ENCODE data around the gene PPOX.

Gene PPOX

DNA sequence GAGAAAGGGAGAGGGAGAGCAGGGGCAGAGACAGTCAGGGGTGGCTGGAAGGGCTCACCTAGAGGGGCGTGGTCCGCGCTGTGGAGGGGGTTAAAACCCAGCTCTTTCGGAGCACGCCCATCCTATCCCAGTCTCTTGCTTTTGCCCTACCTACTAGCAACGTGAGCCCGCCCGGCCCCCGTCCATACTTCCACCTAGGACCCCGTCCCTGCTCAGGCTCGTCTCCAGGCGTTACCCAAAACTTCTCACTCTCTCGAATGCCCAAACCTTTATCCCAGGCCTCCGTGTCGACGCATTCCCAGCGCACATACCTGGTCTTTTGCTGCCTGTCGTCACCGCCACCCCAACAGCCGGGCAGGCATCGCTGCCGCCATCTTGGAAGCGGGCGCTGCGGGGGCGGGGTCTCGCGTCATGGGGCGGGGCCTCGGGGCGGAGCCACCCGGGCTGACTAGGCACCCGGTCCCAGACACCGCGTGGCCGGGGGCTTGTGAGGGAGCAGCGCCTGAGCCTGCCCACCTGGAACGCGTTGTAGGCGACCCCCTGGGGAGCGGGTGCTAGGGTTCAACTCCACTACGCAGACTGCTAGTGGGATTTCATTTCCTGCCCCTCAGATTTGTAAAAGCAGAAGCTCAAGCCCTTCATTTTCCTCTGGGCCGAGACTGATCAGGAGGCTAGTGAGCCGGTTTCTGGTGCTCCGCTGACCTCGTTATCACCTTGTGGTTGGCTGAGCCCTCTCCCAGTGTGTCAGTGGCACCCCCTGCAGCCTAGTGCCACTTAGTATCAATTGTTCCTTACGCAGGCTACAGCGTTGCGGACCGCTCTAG lies 11.1 kb downstream of the PPOX start, which contains the start of gene B4GALT3:
Gene B4GALT3, minus strand, starts transcription at position 396 of the 824 bp plus-strand sequence. CDS start 1,447 bp downstream, outside the sequence.
- Mint-ChIP-seq H3K36me3 (ENCODE audit: low read depth) (peaks cover 29% of the 10 kb centered on the region), H3K27ac (peak within 1 kb of the TSS; percentile 95), H3K27me3 (ENCODE audit: low read depth) (no peaks in the 10 kb centered on the region), H3K9me3 (no peaks in the 10 kb centered on the region), H3K4me1 (ENCODE audit: low read depth) (peaks cover 59% of the 10 kb centered on the region), H3K4me3 (peak within 1 kb of the TSS; percentile 95)

DNA sequence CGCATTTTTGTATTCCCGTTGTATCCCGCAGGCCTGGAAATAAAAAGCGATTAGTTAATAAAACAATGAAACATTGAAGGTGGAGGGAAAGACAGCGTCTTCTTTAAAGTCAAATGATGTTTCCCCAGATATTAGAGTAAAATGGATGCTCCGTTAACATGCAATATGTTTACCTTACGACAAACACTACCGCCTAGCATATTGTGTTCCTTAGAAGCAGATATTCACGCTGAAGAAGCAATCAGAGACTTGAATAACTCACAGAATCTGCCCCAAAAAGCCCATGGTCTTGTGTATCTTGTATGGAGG lies 11.7 kb downstream of the PPOX start:
- Mint-ChIP-seq H3K27ac (peak overlapping the region; percentile 95), H3K9me3 (no peaks in the 10 kb centered on the region), H3K27me3 (ENCODE audit: low read depth) (no peaks in the 10 kb centered on the region), H3K36me3 (ENCODE audit: low read depth) (peaks cover 25% of the 10 kb centered on the region), H3K4me1 (ENCODE audit: low read depth) (peaks cover 65% of the 10 kb centered on the region), H3K4me3 (peak overlapping the region; percentile 95)

DNA sequence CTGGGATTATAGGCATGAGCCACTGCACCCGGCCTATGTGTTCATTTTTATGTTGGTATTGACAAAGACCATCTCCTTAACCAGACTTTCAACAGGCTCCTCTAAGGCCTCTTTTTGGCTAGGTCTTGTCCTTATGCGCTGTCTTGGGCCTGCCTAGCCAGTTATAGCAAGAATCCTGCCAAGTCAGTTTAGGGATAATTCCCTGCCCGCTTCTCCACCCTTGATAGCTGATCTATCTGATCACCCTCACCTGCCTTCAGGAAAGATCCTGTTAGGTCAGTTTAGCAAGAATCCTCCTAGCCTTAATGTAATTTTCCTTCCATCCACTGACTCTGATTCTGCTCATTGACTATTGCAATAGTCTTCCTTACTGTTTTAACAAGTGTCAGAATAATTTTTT lies 13.5 kb downstream of the PPOX start:
- Mint-ChIP-seq H3K36me3 (ENCODE audit: low read depth) (peaks cover 18% of the 10 kb centered on the region), H3K4me1 (ENCODE audit: low read depth) (peaks cover 70% of the 10 kb centered on the region), H3K9me3 (no peaks in the 10 kb centered on the region), H3K27me3 (ENCODE audit: low read depth) (no peaks in the 10 kb centered on the region), H3K4me3 (no peak overlapping the region), H3K27ac (peak overlapping the region; percentile 86)

DNA sequence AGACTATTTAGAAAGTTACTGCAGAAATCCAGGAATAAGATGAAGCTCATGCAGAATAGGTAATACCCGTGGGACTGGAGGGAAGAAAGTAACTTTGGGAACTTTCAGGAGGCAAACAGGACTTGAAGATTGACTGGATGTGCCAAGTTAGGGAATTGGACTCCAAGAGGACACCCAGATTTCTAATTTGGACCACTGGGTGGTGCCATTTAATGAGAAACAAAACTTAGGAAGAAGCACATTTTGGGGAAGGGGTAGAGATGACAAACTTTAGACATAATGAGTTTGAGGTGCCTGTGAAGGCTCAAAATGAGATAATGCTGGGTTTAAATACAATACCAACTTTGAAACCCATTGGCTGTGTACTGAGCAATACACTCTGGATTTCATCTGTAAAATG lies 14.4 kb downstream of the PPOX start:
- Mint-ChIP-seq H3K4me3 (no peak overlapping the region), H3K9me3 (no peaks in the 10 kb centered on the region), H3K27ac (peak overlapping the region; percentile 86), H3K27me3 (ENCODE audit: low read depth) (no peaks in the 10 kb centered on the region), H3K4me1 (ENCODE audit: low read depth) (peaks cover 69% of the 10 kb centered on the region), H3K36me3 (ENCODE audit: low read depth) (peaks cover 13% of the 10 kb centered on the region)

DNA sequence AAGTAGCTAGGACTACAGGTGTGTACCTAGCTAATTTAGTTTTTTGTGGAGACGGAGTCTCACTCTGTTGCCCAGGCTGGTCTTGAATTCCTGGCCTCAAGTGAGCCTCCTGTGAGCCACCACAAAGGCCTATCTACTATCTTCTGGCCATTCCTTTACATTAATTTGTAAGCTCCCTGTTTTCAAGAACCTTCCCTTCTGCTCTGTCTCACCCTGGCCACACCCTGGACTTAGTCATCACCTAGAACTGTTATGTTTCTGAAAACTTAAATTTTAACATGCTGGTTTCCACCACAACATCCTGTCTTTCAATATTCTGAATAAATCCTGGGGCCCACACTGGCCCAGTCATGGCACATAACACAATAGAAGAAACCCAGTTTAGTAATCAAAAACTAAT lies 16.0 kb downstream of the PPOX start:
- Mint-ChIP-seq H3K9me3 (no peaks in the 10 kb centered on the region), H3K36me3 (ENCODE audit: low read depth) (peaks cover 6% of the 10 kb centered on the region), H3K27ac (peak overlapping the region; percentile 95), H3K4me3 (peak overlapping the region; percentile 61), H3K4me1 (ENCODE audit: low read depth) (peaks cover 68% of the 10 kb centered on the region), H3K27me3 (ENCODE audit: low read depth) (no peaks in the 10 kb centered on the region)

DNA sequence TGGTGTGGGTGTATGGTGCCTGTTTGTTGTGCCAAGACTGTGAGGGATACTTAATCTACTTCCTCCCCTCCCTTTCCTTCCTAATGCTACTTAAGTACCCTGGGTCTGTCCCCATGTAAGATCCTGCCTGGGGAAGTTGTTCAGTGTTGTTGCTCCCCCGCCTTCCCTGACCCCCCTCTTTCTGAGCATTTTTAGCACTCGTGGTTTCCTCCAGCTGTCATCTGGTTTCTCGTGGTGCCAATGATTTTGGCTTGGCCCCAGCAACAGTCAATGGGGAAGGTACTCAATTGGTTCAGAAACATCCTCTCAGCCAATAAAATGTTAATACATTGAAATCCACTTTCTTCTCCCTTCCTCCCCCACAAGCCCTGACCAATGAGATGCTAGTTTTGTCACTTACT lies 19.1 kb downstream of the PPOX start:
- Mint-ChIP-seq H3K9me3 (no peaks in the 10 kb centered on the region), H3K36me3 (ENCODE audit: low read depth) (peaks cover 7% of the 10 kb centered on the region)

DNA sequence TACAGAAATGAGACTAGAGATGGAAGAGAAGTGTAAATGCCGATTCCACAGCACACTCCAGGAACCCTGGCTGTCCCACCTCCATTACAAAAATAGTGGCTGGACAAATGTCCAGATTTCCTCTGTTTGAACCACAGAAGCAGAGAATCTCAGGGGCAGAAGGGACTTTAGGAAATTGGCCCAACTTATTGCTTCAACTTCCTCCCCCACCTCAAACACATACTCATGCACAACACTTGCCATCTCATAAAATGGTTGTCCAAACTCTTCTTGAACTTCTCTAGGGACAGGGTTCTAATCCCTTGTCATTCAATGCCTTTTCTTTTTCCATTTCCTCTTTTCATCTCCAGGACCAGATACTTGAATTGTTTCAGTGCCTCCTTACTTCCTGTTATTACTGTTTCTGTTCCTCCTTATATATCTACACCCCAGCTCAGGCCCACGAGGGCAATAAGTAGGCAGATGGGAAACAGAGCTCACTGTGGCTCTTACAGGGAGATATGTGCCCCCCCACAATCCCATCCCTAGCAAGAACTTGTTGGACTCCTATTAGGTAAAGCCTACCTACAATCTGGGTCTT lies 19.6 kb downstream of the PPOX start:
- Mint-ChIP-seq H3K9me3 (no peaks in the 10 kb centered on the region), H3K27ac (peak overlapping the region; percentile 94), H3K36me3 (ENCODE audit: low read depth) (peaks cover 5% of the 10 kb centered on the region), H3K4me3 (peak overlapping the region; percentile 68), H3K4me1 (ENCODE audit: low read depth) (peaks cover 64% of the 10 kb centered on the region), H3K27me3 (ENCODE audit: low read depth) (no peaks in the 10 kb centered on the region)

More for the DNA sequence above, 19.1 kb downstream of the PPOX start:
- peak overlapping the region; percentile 94 for H3K27ac Mint-ChIP-seq
- H3K4me3 Mint-ChIP-seq, result peak overlapping the region; percentile 68
- H3K4me1 Mint-ChIP-seq (ENCODE audit: low read depth), result peaks cover 69% of the 10 kb centered on the region
- no peaks in the 10 kb centered on the region for H3K27me3 Mint-ChIP-seq (ENCODE audit: low read depth)

DNA sequence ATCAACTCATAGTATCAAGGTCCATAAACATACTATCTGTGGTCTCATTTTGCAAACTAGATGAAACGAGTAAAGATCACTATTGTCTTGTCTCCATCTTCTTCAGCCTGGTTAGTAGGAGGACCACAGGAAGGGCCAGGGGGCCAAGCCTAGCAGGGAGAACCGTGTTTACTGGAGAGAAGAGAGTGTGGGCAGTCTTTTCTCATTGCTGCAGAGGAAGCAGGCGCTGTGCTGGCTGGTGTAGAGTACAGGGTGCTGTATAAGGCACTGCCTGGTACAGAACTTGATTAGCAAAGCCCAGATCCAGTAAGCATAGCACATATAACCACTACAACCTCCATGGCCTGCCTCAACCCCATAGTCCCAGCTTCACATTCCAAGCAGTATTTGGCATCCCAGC lies 21.1 kb downstream of the PPOX start:
- H3K27ac Mint-ChIP-seq, result peak overlapping the region; percentile 94
- no peaks in the 10 kb centered on the region for H3K9me3 Mint-ChIP-seq
- H3K4me1 Mint-ChIP-seq (ENCODE audit: low read depth), result peaks cover 58% of the 10 kb centered on the region
- peak overlapping the region; percentile 2 for H3K4me3 Mint-ChIP-seq
- H3K36me3 Mint-ChIP-seq (ENCODE audit: low read depth), result peaks cover 3% of the 10 kb centered on the region
- no peaks in the 10 kb centered on the region for H3K27me3 Mint-ChIP-seq (ENCODE audit: low read depth)

DNA sequence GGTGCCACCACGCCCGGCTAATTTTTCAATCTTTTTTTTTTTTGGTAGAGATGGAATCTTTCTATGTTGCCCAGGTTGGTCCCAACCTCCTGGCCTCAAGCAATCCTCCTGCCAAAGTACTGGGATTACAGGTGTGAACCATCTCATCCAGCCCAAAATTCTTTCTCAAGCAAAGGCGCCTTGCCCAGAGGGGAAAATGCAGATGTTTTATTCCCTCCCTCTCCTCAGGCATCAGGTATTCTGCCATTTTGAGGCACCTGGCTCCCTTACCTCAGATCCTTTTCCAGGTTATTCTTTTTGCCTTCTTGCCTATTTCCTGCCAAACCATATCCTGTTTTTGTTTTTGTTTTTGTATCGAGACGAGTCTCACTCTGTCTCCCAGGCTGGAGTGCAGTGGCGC lies 22.2 kb downstream of the PPOX start:
- Mint-ChIP-seq H3K27ac (peak overlapping the region; percentile 28), H3K27me3 (ENCODE audit: low read depth) (no peaks in the 10 kb centered on the region), H3K4me3 (no peak overlapping the region), H3K4me1 (ENCODE audit: low read depth) (peaks cover 54% of the 10 kb centered on the region), H3K9me3 (no peaks in the 10 kb centered on the region), H3K36me3 (ENCODE audit: low read depth) (peaks cover 1% of the 10 kb centered on the region)

DNA sequence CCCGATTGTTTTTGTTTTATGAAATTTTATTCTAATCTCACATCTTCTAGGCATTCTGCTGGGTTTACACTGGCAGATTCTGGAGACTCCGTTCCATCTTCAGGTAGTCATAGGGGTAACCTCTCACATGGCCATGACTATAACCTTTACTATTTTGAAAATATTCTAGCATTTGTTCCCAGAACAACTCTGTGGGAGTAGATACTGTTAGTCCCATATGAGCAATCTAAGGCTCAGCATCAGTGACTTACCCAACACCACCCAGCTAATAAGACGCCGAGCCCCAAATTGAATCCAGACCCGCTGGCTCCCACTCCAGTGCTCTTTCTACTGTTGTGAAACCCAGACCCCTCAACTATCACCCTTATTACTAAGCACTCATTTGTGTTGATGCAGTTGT lies 22.8 kb downstream of the PPOX start:
- no peaks in the 10 kb centered on the region for H3K27me3 Mint-ChIP-seq (ENCODE audit: low read depth)
- no peak overlapping the region for H3K4me3 Mint-ChIP-seq
- H3K4me1 Mint-ChIP-seq (ENCODE audit: low read depth), result peaks cover 49% of the 10 kb centered on the region
- H3K36me3 Mint-ChIP-seq (ENCODE audit: low read depth), result peaks cover 1% of the 10 kb centered on the region
- peak overlapping the region; percentile 2 for H3K27ac Mint-ChIP-seq
- H3K9me3 Mint-ChIP-seq, result no peaks in the 10 kb centered on the region

DNA sequence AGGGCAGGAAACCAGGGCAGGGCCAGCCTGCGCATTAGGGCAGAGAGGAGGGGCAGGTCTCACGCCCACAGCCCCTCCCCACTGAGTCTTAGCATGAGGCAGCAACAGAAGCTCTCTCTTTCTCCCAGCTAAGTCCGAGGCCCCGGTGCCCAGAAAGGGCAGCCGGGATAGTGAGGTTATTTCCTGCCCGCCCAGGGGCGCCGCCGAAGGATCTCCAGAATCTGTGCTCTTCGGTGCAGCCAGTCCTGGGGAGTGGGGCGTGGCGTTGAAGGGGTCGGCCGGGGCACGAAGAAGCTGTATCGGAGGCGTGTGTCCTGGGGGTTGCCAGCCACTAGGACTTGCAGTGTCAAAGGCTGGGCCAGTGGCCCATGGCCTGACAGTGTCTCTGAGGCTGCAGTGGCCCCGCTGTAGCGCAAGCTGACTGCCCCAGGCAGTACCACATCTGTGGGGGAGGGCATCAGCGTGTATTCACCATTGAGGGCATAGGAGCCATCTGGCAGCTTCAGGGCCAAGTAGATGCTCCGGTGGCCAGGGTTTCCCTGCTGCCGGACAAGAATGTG lies 24.8 kb downstream of the PPOX start:
- H3K9me3 Mint-ChIP-seq, result no peaks in the 10 kb centered on the region
- H3K4me1 Mint-ChIP-seq (ENCODE audit: low read depth), result peaks cover 38% of the 10 kb centered on the region
- H3K4me3 Mint-ChIP-seq, result no peak overlapping the region
- H3K27ac Mint-ChIP-seq, result no peak overlapping the region
- H3K27me3 Mint-ChIP-seq (ENCODE audit: low read depth), result no peaks in the 10 kb centered on the region
- H3K36me3 Mint-ChIP-seq (ENCODE audit: low read depth), result peaks cover 1% of the 10 kb centered on the region

DNA sequence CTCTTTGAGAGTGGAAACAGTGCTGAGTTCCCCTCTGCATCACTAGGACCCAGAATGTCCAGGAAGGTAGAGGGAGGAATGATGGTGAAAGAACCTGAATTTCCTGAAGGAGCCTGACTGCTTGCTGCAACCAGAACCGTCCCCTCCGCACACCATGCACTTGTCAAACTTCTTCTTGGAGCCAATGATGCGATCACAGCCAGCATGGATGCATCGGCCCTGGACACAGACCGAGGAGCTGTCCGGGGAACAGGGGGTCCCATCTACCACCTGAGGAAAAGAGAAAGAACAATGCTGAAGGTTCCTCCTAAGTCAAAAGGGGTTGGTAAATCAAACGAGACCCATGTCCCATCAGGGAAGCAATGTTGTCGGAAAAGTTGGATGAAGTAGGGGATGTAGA lies 25.7 kb downstream of the PPOX start:
- H3K9me3 Mint-ChIP-seq, result no peaks in the 10 kb centered on the region
- H3K4me3 Mint-ChIP-seq, result no peak overlapping the region
- peaks cover 1% of the 10 kb centered on the region for H3K36me3 Mint-ChIP-seq (ENCODE audit: low read depth)
- H3K27me3 Mint-ChIP-seq (ENCODE audit: low read depth), result no peaks in the 10 kb centered on the region
- no peak overlapping the region for H3K27ac Mint-ChIP-seq
- H3K4me1 Mint-ChIP-seq (ENCODE audit: low read depth), result peaks cover 36% of the 10 kb centered on the region

DNA sequence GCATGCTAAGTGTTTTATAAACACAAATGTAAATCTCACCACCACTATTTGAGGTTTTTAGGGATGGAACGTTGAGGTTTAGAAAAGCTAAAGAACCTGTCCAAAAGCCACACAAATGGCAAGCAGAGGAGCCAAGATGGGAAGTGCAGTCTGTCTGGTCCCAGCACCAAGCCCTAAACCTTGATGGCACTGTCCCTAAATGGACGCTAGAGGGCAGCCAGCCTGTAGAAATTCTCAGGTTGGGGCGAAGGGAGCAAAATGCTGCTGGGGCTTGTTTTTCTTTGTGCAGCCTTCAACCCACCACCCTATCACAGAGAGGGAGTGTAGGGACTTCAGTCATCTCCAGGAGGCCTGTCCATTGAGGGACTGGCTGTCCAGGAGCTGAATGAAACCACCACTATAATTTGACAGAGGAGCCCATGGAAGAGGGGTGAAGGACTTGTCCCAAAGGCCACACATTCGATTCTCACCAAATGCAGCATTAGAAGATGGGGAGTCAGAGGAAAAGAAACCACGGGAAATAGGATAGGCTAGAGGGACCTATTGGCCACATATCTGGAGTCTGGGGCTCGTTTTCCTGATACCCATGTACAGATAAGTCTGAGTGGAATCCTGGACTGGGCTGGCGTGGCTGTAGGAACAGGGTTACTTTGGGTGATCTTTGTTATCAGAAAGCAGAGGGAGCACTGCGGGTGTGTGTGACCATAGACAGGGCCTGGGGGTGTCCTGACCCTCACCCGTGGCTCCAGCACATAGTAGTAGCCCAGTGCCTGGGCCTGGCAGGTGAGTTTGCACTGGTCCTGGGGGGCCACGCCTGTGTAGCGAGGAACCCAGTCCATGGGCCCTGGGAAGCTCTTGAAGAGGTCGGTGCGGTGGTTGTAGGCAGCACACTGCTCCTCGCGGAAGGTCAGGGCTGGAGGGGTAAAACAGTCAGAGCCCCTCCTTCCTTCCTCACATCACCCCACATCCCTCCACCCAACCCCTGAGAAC lies 26.5 kb downstream of the PPOX start:
- H3K27ac Mint-ChIP-seq, result peak overlapping the region; percentile 77
- peaks cover 34% of the 10 kb centered on the region for H3K4me1 Mint-ChIP-seq (ENCODE audit: low read depth)
- H3K4me3 Mint-ChIP-seq, result no peak overlapping the region
- no peaks in the 10 kb centered on the region for H3K27me3 Mint-ChIP-seq (ENCODE audit: low read depth)
- H3K9me3 Mint-ChIP-seq, result no peaks in the 10 kb centered on the region
- peaks cover 1% of the 10 kb centered on the region for H3K36me3 Mint-ChIP-seq (ENCODE audit: low read depth)

DNA sequence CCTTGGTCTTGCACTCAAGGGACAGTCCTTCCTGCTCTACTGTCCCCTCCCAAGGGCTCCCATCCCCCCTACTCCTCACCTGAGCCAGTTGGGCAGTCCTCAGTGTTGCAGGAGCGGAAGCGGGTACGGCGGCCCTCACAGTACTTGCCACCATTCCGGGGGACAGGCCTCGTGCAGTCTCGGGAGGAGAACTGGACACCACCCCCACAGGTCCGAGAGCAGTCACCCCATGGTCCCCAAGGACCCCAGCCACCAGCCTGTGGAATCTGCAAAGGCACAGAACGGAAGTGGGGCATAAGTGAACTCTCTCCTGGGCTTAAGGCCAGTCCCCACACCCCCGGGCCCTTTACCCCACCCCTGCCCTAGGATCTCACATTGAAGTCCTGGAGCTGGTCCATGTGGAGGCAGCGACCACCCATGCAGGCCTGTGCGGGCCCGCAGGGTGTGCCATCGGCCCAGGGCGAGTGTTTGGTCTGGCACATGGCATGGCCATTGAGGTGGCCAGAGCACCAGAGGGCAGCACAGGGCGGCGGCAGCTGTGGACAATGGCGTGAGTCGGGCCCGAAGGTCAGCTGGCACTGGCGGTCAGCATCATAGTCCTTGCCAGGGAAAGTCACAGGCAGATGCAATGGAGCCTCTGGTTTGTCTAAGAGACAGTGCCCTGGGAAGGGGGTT lies 27.5 kb downstream of the PPOX start:
- Mint-ChIP-seq H3K4me3 (no peak overlapping the region), H3K4me1 (ENCODE audit: low read depth) (peaks cover 29% of the 10 kb centered on the region), H3K36me3 (ENCODE audit: low read depth) (no peaks in the 10 kb centered on the region), H3K9me3 (no peaks in the 10 kb centered on the region), H3K27me3 (ENCODE audit: low read depth) (no peaks in the 10 kb centered on the region), H3K27ac (no peak overlapping the region)

Measured in T-helper 1 cell treated with Interleukin-12 subunit alpha and Interleukin-12 subunit beta and Interleukin-4 antibody, amounts not matched to agents 30 μg/mL and 1 μg/mL, for 36 hours (primary cell).